Gastrocnemius medialis (tissue), 4 donors: ENCODE measurements around the gene TERT. TPM values are rescaled to one million over a fixed set of nuclear protein-coding genes. Genes with fewer than 3 reads are reported as not detected.

Experiments used
- ATAC-seq, 2 donors: fragments of 150-250 bp; one replicate each; pipeline ENCODE4 v1.9.1; 2016
- DNase-seq, 2 donors: peaks; one replicate each; pipeline ENCODE4 v3.0.0-alpha.2; 2019
- H3K27ac ChIP-seq, 4 donors: fragments of 200-600 bp; sonication (generic); 1 replicate in 1 of 4; 2 replicates in 3 of 4; pipeline ENCODE4 v1.5.1; 2016 to 2018; ENCODE audit warnings: mild to moderate bottlenecking in 2 of 4, moderate library complexity in 1 of 4
- H3K27me3 ChIP-seq, 3 donors: fragments of 200-600 bp; sonication (generic) in 2 of 3; 1 replicate in 1 of 3; 2 replicates in 2 of 3; pipeline versions ENCODE4 v1.5.1 to v1.6.0; 2016 to 2019; ENCODE audit warnings: mild to moderate bottlenecking in 1 of 3, moderate library complexity in 1 of 3
- H3K36me3 ChIP-seq, 2 donors: fragments of 200-600 bp; sonication (generic) in 1 of 2; one replicate each; pipeline ENCODE4 v1.5.1; 2017 to 2018
- H3K4me1 ChIP-seq, 2 donors: fragments of 200-600 bp; sonication (generic) in 1 of 2; one replicate each; pipeline ENCODE4 v1.5.1; 2016 to 2017; ENCODE audit warnings: mild to moderate bottlenecking in 2 of 2
- H3K4me3 ChIP-seq, 4 donors: fragments of 200-600 bp; sonication (generic) in 3 of 4; 1 replicate in 1 of 4; 2 replicates in 3 of 4; pipeline ENCODE4 v1.5.1; 2016 to 2019; ENCODE audit warnings: mild to moderate bottlenecking in 2 of 4
- H3K9me3 ChIP-seq, 3 donors: fragments of 200-600 bp; sonication (generic) in 2 of 3; 1 replicate in 1 of 3; 2 replicates in 2 of 3; pipeline ENCODE4 v1.5.1; 2016 to 2019
- POLR2A ChIP-seq, 2 donors: fragments of 450-650 bp; IDR thresholded peaks; one replicate each; pipeline ENCODE4 v1.6.1; 2017; ENCODE audit warnings: antibody characterized with exemption in 2 of 2, mild to moderate bottlenecking in 2 of 2, moderate library complexity in 2 of 2
- in situ Hi-C, 4 donors: fragments of 200-750 bp; cut with MboI; loops; one replicate each; pipeline versions ENCODE4 v1.15.0 to v1.8.0; 2017; ENCODE audit warnings: low sequenced_read_pairs in 4 of 4
- intact Hi-C: fragments of 100-400 bp; cut with DNase I; formaldehyde crosslinking; loops from one replicate; pipeline ENCODE4 v1.15.1; 2023; ENCODE audit warnings: low total_unique reads
- total RNA-seq, 4 donors: library from RNA; depleted of rRNA; stranded (reverse); fragments of >200 nt; gene quantifications; one replicate each; pipeline versions ENCODE4 v1.1.0 to v1.2.3, GENCODE V29; 2016
- TF ChIP-seq, protein P1 (sequence below), 5 experiments: fragments of 450-650 bp in 3 of 5; fragments of 200-600 bp in 2 of 5; sonication (generic) in 2 of 5; IDR thresholded peaks in 4 of 5; conservative IDR thresholded peaks in 1 of 5; 1 replicate in 4 of 5; 2 replicates in 1 of 5; pipeline ENCODE4 v1.5.1; 2016 to 2019; ENCODE audit warnings: antibody characterized with exemption in 5 of 5, mild to moderate bottlenecking in 3 of 5, moderate library complexity in 3 of 5

TERT gene
- total RNA-seq, 4 donors from 2014 or later = not detected

DNA sequence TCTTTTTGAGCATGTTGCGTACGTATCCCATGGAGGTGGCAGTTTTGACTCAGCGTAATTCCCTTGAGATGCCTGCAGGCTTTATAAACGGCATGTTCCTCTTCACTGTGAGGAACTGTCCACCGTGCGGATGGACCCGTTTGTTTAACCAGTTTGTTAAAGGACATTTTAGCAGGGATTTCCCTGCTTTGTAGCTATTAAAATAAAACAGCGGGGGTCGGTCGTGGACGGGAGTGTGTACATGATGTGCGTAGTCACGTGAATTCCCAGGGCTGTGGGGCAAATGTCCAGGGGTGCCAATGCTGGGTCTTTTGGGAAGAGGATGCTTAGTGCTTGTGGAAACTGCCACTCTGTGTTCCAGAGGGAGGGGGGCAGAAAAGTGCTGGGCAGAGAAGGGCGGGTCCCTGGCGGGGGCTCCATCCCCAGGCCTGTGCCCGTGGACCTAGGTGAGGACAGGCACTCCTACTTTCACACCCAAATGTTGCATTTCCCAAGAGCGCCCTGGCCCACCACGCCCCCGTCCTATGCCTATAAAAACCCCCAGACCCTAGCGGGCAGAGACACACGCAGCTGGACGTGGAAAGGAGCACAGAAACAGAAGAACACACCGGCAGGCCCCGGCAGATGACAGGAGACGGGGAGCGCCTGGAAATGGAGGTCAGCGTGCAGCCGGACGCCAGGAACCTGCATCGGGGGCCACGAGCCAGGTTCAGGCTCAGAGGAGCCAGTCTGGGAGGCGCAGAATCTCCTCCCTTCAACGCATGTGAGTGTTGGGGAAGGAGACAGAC, 4.0 kb upstream of the TERT start:
- H3K27ac ChIP-seq = no peak overlapping the region
- no peak for DNase-seq
- peaks cover 9 to 26% (median 22%) of the 10 kb centered on the region in 3 donors for H3K27me3 ChIP-seq
- intact Hi-C loops = no loop called here
- in situ Hi-C loops = no loop called here
- ATAC-seq = no peak
- TF ChIP-seq, protein P1, sequence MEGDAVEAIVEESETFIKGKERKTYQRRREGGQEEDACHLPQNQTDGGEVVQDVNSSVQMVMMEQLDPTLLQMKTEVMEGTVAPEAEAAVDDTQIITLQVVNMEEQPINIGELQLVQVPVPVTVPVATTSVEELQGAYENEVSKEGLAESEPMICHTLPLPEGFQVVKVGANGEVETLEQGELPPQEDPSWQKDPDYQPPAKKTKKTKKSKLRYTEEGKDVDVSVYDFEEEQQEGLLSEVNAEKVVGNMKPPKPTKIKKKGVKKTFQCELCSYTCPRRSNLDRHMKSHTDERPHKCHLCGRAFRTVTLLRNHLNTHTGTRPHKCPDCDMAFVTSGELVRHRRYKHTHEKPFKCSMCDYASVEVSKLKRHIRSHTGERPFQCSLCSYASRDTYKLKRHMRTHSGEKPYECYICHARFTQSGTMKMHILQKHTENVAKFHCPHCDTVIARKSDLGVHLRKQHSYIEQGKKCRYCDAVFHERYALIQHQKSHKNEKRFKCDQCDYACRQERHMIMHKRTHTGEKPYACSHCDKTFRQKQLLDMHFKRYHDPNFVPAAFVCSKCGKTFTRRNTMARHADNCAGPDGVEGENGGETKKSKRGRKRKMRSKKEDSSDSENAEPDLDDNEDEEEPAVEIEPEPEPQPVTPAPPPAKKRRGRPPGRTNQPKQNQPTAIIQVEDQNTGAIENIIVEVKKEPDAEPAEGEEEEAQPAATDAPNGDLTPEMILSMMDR (IDR thresholded peaks at IDR 0.05 in 4 of 5, conservative IDR thresholded peaks at IDR 0.05 in 1 of 5) = no peak
- no peak for TF ChIP-seq POLR2A (IDR thresholded peaks at IDR 0.05)
- H3K9me3 ChIP-seq = no peaks in the 10 kb centered on the region
- H3K36me3 ChIP-seq = no peaks in the 10 kb centered on the region
- no peak overlapping the region for H3K4me3 ChIP-seq
- no peaks in the 10 kb centered on the region for H3K4me1 ChIP-seq

DNA sequence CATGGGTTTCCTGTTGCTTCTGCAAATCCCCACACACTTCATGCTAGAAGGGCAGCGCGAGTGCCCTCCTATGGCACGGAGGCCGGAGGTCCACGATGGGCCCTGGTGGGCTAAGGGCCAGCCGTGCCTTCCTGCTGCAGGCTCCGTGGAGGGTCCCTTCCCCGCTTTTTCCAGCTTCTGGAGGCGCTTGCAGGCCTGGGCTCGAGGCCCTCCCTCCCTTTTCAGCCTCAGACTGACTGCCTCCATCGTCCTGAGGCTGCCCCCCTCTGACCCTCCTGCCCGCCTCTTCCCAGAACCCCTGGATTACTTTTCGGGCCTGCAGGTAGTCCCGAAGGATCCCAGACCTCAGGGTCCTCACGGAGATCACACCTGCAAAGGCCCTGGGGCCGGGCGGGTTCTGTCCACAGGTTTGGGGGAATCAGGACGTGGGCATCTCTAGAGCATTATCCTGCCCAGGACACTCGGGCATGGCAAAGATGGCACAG, 3.2 kb upstream of the TERT start:
- ATAC-seq (no peak), DNase-seq (no peak)
- no peak overlapping the region for H3K4me3 ChIP-seq
- intact Hi-C loops (no loop called here), in situ Hi-C loops (no loop called here)
- H3K4me1 ChIP-seq = no peaks in the 10 kb centered on the region
- no peaks in the 10 kb centered on the region for H3K36me3 ChIP-seq
- H3K27me3 ChIP-seq = peaks cover 9 to 28% (median 22%) of the 10 kb centered on the region in 3 donors
- H3K27ac ChIP-seq = no peak overlapping the region
- TF ChIP-seq, protein P1 (IDR thresholded peaks at IDR 0.05 in 4 of 5, conservative IDR thresholded peaks at IDR 0.05 in 1 of 5) = no peak
- TF ChIP-seq POLR2A (IDR thresholded peaks at IDR 0.05) = no peak
- H3K9me3 ChIP-seq = no peaks in the 10 kb centered on the region

DNA sequence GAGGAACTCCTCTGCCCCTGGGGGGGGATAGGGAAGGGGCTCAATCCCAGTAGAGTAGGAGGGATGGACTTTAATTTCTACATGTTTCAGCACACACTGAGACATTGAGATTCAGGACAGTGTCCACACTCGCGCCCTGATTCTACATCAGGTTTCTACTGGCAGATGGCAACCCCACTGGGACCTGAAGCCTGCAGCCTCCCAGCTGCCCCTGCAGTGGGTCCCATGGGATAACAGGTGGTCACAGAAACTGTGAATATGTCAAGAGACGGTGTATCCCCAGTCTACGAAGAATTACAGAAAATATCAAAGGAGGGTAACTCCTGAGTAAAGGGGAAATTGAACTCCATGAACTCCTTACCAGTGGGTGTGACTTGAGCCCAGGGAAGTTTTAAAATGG, 2.4 kb upstream of the TERT start:
- Histone ChIP-seq H3K4me3 (no peak overlapping the region), H3K27me3 (peaks cover 9 to 32% (median 22%) of the 10 kb centered on the region in 3 donors), H3K4me1 (no peaks in the 10 kb centered on the region), H3K9me3 (no peaks in the 10 kb centered on the region), H3K27ac (no peak overlapping the region), H3K36me3 (no peaks in the 10 kb centered on the region)
- intact Hi-C loops = no loop called here
- no peak for TF ChIP-seq POLR2A (IDR thresholded peaks at IDR 0.05)
- TF ChIP-seq, protein P1 (IDR thresholded peaks at IDR 0.05 in 4 of 5, conservative IDR thresholded peaks at IDR 0.05 in 1 of 5) = no peak
- ATAC-seq = no peak
- in situ Hi-C loops = no loop called here
- no peak for DNase-seq

DNA sequence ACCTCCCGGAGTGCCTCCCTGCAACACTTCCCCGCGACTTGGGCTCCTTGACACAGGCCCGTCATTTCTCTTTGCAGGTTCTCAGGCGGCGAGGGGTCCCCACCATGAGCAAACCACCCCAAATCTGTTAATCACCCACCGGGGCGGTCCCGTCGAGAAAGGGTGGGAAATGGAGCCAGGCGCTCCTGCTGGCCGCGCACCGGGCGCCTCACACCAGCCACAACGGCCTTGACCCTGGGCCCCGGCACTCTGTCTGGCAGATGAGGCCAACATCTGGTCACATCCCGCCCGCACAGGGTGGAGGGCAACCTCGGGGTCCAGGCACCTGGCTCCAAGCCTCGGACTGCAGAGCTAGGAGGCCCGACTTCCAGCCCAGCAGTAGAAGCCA, 776 bp upstream of the TERT start:
- intact Hi-C loops (no loop called here), in situ Hi-C loops (no loop called here)
- TF ChIP-seq, protein P1 (IDR thresholded peaks at IDR 0.05 in 4 of 5, conservative IDR thresholded peaks at IDR 0.05 in 1 of 5) = no peak
- no peak for TF ChIP-seq POLR2A (IDR thresholded peaks at IDR 0.05)
- Histone ChIP-seq H3K36me3 (no peaks in the 10 kb centered on the region), H3K27me3 (peaks cover 9 to 38% (median 22%) of the 10 kb centered on the region in 3 donors), H3K9me3 (no peaks in the 10 kb centered on the region), H3K4me3 (no peak overlapping the region), H3K4me1 (no peaks in the 10 kb centered on the region), H3K27ac (no peak overlapping the region)
- DNase-seq = no peak
- ATAC-seq = no peak
